Astrocyte (in vitro differentiated cells and primary cell): ENCODE data around the gene HNRNPM. TPM values are rescaled to one million over a fixed set of nuclear protein-coding genes. Genes with fewer than 3 reads are reported as not detected.

ENCODE experiments used
- DNase-seq: peaks from one replicate; pipeline ENCODE4 v3.0.0-alpha.2; 2010; ENCODE audit warnings: low read depth
- FAIRE-seq: peaks from 2 replicates; lab custom pipeline; 2011; peaks lifted over from hg19 to GRCh38; lab: Jason Lieb, UNC
- H2AFZ ChIP-seq: 2 replicates; pipeline ENCODE4 v1.6.0; 2012; ENCODE audit warnings: low read depth, low read length, inconsistent platforms
- H3K27ac ChIP-seq: 2 replicates; pipeline ENCODE4 v1.5.1; 2011; ENCODE audit warnings: low read depth, low read length, inconsistent platforms
- H3K27me3 ChIP-seq: 2 replicates; pipeline ENCODE4 v1.6.0; 2011; ENCODE audit warnings: low read length, inconsistent platforms; ENCODE audit not compliant: insufficient read depth
- H3K36me3 ChIP-seq: 2 replicates; pipeline ENCODE4 v1.5.1; 2011; ENCODE audit warnings: low read length, inconsistent platforms; ENCODE audit not compliant: insufficient read depth
- H3K4me1 ChIP-seq: 2 replicates; pipeline ENCODE4 v1.5.1; 2011; ENCODE audit warnings: low read length, inconsistent platforms; ENCODE audit not compliant: insufficient read depth
- H3K4me2 ChIP-seq: 2 replicates; pipeline ENCODE4 v1.6.0; 2012; ENCODE audit warnings: low read length, inconsistent platforms
- H3K4me3 ChIP-seq: 2 replicates; pipeline ENCODE4 v1.5.1; 2011; ENCODE audit warnings: low read depth, mild to moderate bottlenecking, low read length, inconsistent platforms; ENCODE audit not compliant: insufficient read depth
- H3K79me2 ChIP-seq: 2 replicates; pipeline ENCODE4 v1.6.0; 2012; ENCODE audit warnings: mild to moderate bottlenecking, low read length, inconsistent platforms; ENCODE audit not compliant: insufficient read depth
- H3K9ac ChIP-seq: 2 replicates; pipeline ENCODE4 v1.6.0; 2012; ENCODE audit warnings: mild to moderate bottlenecking, low read length, inconsistent platforms
- H3K9me3 ChIP-seq: 2 replicates; pipeline ENCODE4 v1.5.1; 2012; ENCODE audit warnings: low read depth, mild to moderate bottlenecking, low read length, inconsistent platforms; ENCODE audit not compliant: insufficient read depth
- H4K20me1 ChIP-seq: 2 replicates; pipeline ENCODE4 v1.6.0; 2012; ENCODE audit warnings: low read length, inconsistent platforms; ENCODE audit not compliant: insufficient read depth
- H3K27ac Mint-ChIP-seq: one replicate; pipeline ENCODE4 v1.8.0; 2021; ENCODE audit warnings: mild to moderate bottlenecking, mixed read lengths; ENCODE audit not compliant: unreplicated experiment
- H3K27me3 Mint-ChIP-seq: one replicate; pipeline ENCODE4 v1.8.0; 2021; ENCODE audit warnings: low read depth, mixed read lengths; ENCODE audit not compliant: unreplicated experiment
- H3K36me3 Mint-ChIP-seq: one replicate; pipeline ENCODE4 v1.8.0; 2021; ENCODE audit warnings: low read depth, mixed read lengths; ENCODE audit not compliant: unreplicated experiment
- H3K4me1 Mint-ChIP-seq: one replicate; pipeline ENCODE4 v1.8.0; 2021; ENCODE audit warnings: low read depth, mixed read lengths; ENCODE audit not compliant: unreplicated experiment
- H3K4me3 Mint-ChIP-seq: one replicate; pipeline ENCODE4 v1.8.0; 2021; ENCODE audit warnings: mild to moderate bottlenecking, moderate library complexity, mixed read lengths; ENCODE audit not compliant: unreplicated experiment
- H3K9me3 Mint-ChIP-seq: one replicate; pipeline ENCODE4 v1.8.0; 2021; ENCODE audit warnings: mild to moderate bottlenecking, mixed read lengths; ENCODE audit not compliant: unreplicated experiment
- CTCF ChIP-seq: IDR thresholded peaks from 2 replicates; pipeline ENCODE4 v1.5.1; 2011; ENCODE audit warnings: low read depth, mild to moderate bottlenecking, inconsistent platforms, low read length, moderate library complexity; ENCODE audit not compliant: insufficient read depth
- EZH2 ChIP-seq: IDR thresholded peaks from 2 replicates; pipeline ENCODE4 v1.6.1; 2012; ENCODE audit warnings: mild to moderate bottlenecking, low read length, inconsistent platforms; ENCODE audit not compliant: insufficient read depth
- total RNA-seq: library from RNA; stranded (reverse); gene quantifications from 2 replicates; pipeline ENCODE4 v1.2.1, GENCODE V29; 2021

Gene HNRNPM
- total RNA-seq, 1 donor from 2014 or later: 172 TPM

DNA sequence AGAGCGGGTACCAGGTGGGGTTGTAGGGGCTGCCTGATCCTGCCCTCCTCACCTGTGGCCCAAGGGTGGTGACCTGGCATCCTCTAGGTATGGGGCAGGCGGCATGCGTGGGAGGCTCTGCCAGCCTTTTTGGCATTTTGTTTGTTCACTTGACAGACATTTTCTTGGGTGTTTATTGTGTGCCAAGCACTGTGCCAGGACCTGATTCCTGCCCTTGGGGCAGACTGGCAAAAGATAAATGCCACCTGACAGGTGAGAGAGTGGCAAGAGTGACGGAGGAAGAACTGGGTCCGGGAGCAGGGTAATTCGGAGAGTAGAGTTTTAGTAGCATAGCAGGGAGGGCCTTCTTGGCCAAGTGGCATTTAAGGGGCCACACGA, 48.6 kb upstream of the HNRNPM start:
- no peak overlapping the region for H3K4me2 ChIP-seq
- TF ChIP-seq CTCF (no peak), EZH2 (no peak)
- Mint-ChIP-seq H3K4me1 (peaks cover 20% of the 10 kb centered on the region), H3K27ac (peak overlapping the region; percentile 34), H3K36me3 (peaks cover 2% of the 10 kb centered on the region), H3K27me3 (no peaks in the 10 kb centered on the region), H3K9me3 (peaks cover 3% of the 10 kb centered on the region), H3K4me3 (no peak overlapping the region)
- H3K4me3 ChIP-seq: no peak overlapping the region
- H3K27ac ChIP-seq: no peak overlapping the region
- no peak overlapping the region for H3K9ac ChIP-seq
- peaks cover 16% of the 10 kb centered on the region for H3K4me1 ChIP-seq
- FAIRE-seq (no peak), DNase-seq (no peak)
- H2AFZ ChIP-seq: no peak overlapping the region
- H3K27me3 ChIP-seq: no peaks in the 10 kb centered on the region
- H3K36me3 ChIP-seq: no peaks in the 10 kb centered on the region
- peaks cover 85% of the 10 kb centered on the region for H4K20me1 ChIP-seq
- no peaks in the 10 kb centered on the region for H3K9me3 ChIP-seq
- H3K79me2 ChIP-seq: peaks cover 85% of the 10 kb centered on the region

GRCh38 chr19:8396563-8397203, 48.1 kb upstream of the HNRNPM start:
- Mint-ChIP-seq H3K9me3 (peaks cover 3% of the 10 kb centered on the region), H3K36me3 (peaks cover 1% of the 10 kb centered on the region), H3K27me3 (no peaks in the 10 kb centered on the region), H3K4me3 (no peak overlapping the region), H3K27ac (peak overlapping the region; percentile 34), H3K4me1 (peaks cover 18% of the 10 kb centered on the region)
- H4K20me1 ChIP-seq: peaks cover 80% of the 10 kb centered on the region
- peaks cover 11% of the 10 kb centered on the region for H3K4me1 ChIP-seq
- H3K27ac ChIP-seq: no peak overlapping the region
- FAIRE-seq (no peak), DNase-seq (peak; percentile 23)
- no peak overlapping the region for H2AFZ ChIP-seq
- H3K4me2 ChIP-seq: no peak overlapping the region
- H3K79me2 ChIP-seq: peaks cover 80% of the 10 kb centered on the region
- H3K4me3 ChIP-seq: no peak overlapping the region
- no peaks in the 10 kb centered on the region for H3K36me3 ChIP-seq
- peak overlapping the region; percentile 28 for H3K9ac ChIP-seq
- TF ChIP-seq CTCF (peak; percentile 48), EZH2 (no peak)
- no peaks in the 10 kb centered on the region for H3K27me3 ChIP-seq
- H3K9me3 ChIP-seq: no peaks in the 10 kb centered on the region

- H3K4me2 ChIP-seq: no peak overlapping the region
- Mint-ChIP-seq H3K27ac (peak overlapping the region; percentile 44), H3K36me3 (no peaks in the 10 kb centered on the region), H3K4me3 (no peak overlapping the region), H3K4me1 (peaks cover 17% of the 10 kb centered on the region), H3K27me3 (no peaks in the 10 kb centered on the region), H3K9me3 (peaks cover 3% of the 10 kb centered on the region)
- H3K27me3 ChIP-seq: no peaks in the 10 kb centered on the region
- peaks cover under 1% of the 10 kb centered on the region for H3K36me3 ChIP-seq
- no peak overlapping the region for H3K4me3 ChIP-seq
- H3K79me2 ChIP-seq: peaks cover 74% of the 10 kb centered on the region
- no peak overlapping the region for H3K27ac ChIP-seq
- H3K9me3 ChIP-seq: no peaks in the 10 kb centered on the region
- peak overlapping the region; percentile 28 for H3K9ac ChIP-seq
- no peak for FAIRE-seq
- H3K4me1 ChIP-seq: peaks cover 9% of the 10 kb centered on the region
- no peak for TF ChIP-seq CTCF
- no peak for TF ChIP-seq EZH2
- H2AFZ ChIP-seq: no peak overlapping the region
- peaks cover 78% of the 10 kb centered on the region for H4K20me1 ChIP-seq
- no peak for DNase-seq
These were observed 47.5 kb upstream of the HNRNPM start for GRCh38 chr19:8397271-8397670.
